ENCODE data around the gene GHITM. TPM values are rescaled to one million over a fixed set of nuclear protein-coding genes. Genes with fewer than 3 reads are reported as not detected.

The GHITM gene
- total and polyA plus RNA-seq, 3 donors from 2014 or later: 140 to 284 (median 220) TPM

DNA sequence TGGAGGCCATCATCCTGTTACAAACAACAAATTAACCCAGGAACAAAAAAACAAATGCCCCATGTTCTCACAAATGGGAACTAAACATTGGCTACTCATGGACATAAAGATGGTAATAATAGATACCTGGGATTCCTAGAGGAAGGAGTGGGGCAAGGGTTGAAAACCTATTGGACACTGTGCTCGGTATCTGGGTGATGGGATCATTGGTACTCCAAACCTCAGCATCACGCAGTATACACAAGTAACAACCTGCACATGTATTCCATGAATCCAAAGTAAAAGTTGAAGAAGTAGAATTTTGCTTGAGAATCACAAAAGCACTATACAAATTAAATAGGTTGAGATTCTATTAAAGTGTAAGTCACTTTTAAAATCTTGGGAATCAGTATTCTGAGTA is 16.7 kb downstream of the GHITM start:
- WGBS, 2 donors: 77 to 82% methylated on average over 2 of the region's 2 CpGs
- no peak for DNase-seq
- Histone ChIP-seq H3K27me3 (no peaks in the 10 kb centered on the region), H3K4me1 (no peaks in the 10 kb centered on the region), H3K36me3 (ENCODE audit: low read depth, missing control alignments) (no peaks in the 10 kb centered on the region), H3K27ac (no peak overlapping the region), H3K9me3 (no peaks in the 10 kb centered on the region), H3K4me3 (no peak overlapping the region)
- intact Hi-C loops (cut with DNase I; ENCODE audit: low total_unique reads): no loop called here
- TF ChIP-seq POLR2A (IDR thresholded peaks at IDR 0.05) (no peak), CTCF (IDR thresholded peaks at IDR 0.05) (no peak)

DNA sequence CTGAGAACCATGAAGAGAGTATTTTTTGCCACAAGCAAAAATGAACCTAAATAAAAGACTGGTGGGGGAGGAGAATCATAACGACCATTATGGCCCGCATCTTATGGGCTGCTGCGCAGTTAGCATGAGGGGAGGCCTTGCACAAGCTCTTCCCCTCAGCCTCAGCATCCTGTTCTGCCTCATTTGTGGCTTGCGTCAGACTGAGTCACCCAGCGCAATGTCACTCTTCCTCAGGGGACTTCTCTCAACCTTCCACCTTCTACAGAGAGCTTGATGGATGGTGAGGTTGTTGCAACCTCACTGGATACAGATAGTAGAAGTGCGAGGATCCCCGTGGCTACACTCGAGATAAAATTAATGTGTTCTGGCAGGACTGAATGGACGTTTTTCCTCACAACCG is 17.5 kb downstream of the GHITM start:
- no peak for TF ChIP-seq POLR2A (IDR thresholded peaks at IDR 0.05)
- no peak for TF ChIP-seq CTCF (IDR thresholded peaks at IDR 0.05)
- no peak overlapping the region for H3K4me3 ChIP-seq
- WGBS, 2 donors: 46 to 47% methylated on average over 10 of the region's 10 CpGs
- H3K4me1 ChIP-seq: no peaks in the 10 kb centered on the region
- no peak for DNase-seq
- no peaks in the 10 kb centered on the region for H3K27me3 ChIP-seq
- H3K27ac ChIP-seq: no peak overlapping the region
- H3K36me3 ChIP-seq (ENCODE audit: low read depth, missing control alignments): no peaks in the 10 kb centered on the region
- no peaks in the 10 kb centered on the region for H3K9me3 ChIP-seq
- intact Hi-C loops (cut with DNase I; ENCODE audit: low total_unique reads): no loop called here

GRCh38 chr10:84158061-84158460 is 18.8 kb downstream of the GHITM start:
- 36 to 65% methylated on average over 2 of the region's 2 CpGs for WGBS, 2 donors

DNA sequence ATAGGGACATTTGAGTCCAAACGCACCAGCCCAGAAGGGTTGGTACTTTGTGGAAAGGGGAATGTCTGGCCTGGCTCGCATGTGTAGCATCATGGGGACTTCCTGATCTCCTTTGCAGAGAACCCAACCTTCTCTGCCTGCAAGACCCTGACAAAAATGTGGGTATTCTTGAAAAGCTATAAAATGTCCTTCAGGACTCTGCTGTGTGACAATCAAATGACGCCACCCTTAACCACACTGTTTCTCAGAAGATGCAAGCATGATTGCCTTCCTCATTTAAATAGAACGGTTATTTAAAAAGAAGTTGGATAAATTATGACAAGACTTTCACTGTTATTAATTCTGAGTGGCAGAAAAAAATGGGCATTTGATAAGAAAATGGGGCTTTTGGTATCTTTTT is 19.2 kb downstream of the GHITM start:
- 56 to 67% methylated on average over 4 of the region's 4 CpGs for WGBS, 2 donors
- DNase-seq: no peak
- TF ChIP-seq POLR2A (IDR thresholded peaks at IDR 0.05) (no peak), CTCF (IDR thresholded peaks at IDR 0.05) (no peak)
- intact Hi-C loops (cut with DNase I; ENCODE audit: low total_unique reads): no loop called here
- Histone ChIP-seq H3K36me3 (ENCODE audit: low read depth, missing control alignments) (no peaks in the 10 kb centered on the region), H3K4me3 (no peak overlapping the region), H3K9me3 (no peaks in the 10 kb centered on the region), H3K27me3 (no peaks in the 10 kb centered on the region), H3K27ac (no peak overlapping the region), H3K4me1 (no peaks in the 10 kb centered on the region)

More at GRCh38 chr10:84158061-84158460, 18.8 kb downstream of the GHITM start:
- no peak for DNase-seq
- H3K36me3 ChIP-seq (ENCODE audit: low read depth, missing control alignments): no peaks in the 10 kb centered on the region
- intact Hi-C loops (cut with DNase I; ENCODE audit: low total_unique reads): no loop called here
- no peak for TF ChIP-seq POLR2A (IDR thresholded peaks at IDR 0.05)
- TF ChIP-seq CTCF (IDR thresholded peaks at IDR 0.05): no peak
- no peaks in the 10 kb centered on the region for H3K27me3 ChIP-seq
- no peak overlapping the region for H3K27ac ChIP-seq
- no peak overlapping the region for H3K4me3 ChIP-seq
- no peaks in the 10 kb centered on the region for H3K9me3 ChIP-seq
- H3K4me1 ChIP-seq: no peaks in the 10 kb centered on the region

DNA sequence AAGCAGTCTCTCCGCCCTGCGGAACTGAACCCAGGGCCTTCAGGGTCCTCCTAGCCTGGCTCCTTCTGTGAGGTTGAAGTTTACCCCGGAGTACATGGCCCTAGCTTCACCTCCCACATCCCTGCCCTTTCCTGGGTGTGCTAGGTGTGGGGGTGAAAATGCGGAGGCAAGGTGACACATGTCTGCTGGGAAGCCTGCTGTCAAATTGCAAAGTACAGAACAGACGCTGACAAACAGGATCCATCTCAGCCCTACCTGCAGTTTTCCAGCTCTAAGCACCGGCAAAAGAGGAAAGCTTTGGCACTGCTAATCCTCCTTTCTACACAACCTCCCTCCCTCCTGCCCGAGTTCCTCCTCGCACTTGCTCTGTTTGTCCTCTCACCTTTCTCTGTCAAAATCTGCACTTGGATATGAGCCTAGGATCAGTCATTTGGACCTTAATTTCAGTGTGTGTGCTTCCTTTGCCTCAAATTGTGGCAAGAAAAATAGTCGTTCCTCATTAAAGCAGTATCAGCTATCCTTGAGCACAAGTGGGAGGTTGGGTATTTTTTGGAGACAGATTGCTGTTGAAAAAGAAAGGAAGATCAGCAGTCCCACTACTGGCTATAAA is 19.9 kb downstream of the GHITM start:
- TF ChIP-seq POLR2A (IDR thresholded peaks at IDR 0.05): no peak
- TF ChIP-seq CTCF (IDR thresholded peaks at IDR 0.05): no peak
- 33 to 34% methylated on average over 9 of the region's 9 CpGs for WGBS, 2 donors
- H3K4me3 ChIP-seq: no peak overlapping the region
- intact Hi-C loops (cut with DNase I; ENCODE audit: low total_unique reads): no loop called here
- H3K27me3 ChIP-seq: no peaks in the 10 kb centered on the region
- no peaks in the 10 kb centered on the region for H3K9me3 ChIP-seq
- no peaks in the 10 kb centered on the region for H3K36me3 ChIP-seq (ENCODE audit: low read depth, missing control alignments)
- no peaks in the 10 kb centered on the region for H3K4me1 ChIP-seq
- H3K27ac ChIP-seq: no peak overlapping the region
- DNase-seq: no peak
